NCI-H128 (cell line): Measurements from ENCODE around the gene RASL12.
"Not testable (repeated sequence)": the region's sequence is repeated elsewhere in the genome, so short reads cannot be mapped to it uniquely, and the experiment has no call there.

Source experiments
- DNase-seq: peaks from one replicate; lab custom pipeline; 2025; ENCODE audit not compliant: unreplicated experiment; lab: John Stamatoyannopoulos, UW

RASL12 gene

GRCh38 chr15:65057549-65057940, 10.2 kb downstream of the RASL12 start:
- no peak for DNase-seq

GRCh38 chr15:65056868-65057548, 10.8 kb downstream of the RASL12 start:
- no peak for DNase-seq

GRCh38 chr15:65056106-65056505, 11.7 kb downstream of the RASL12 start:
- DNase-seq = no peak

- no peak for DNase-seq
Observed at GRCh38 chr15:65055201-65055870, 12.5 kb downstream of the RASL12 start.

GRCh38 chr15:65054333-65055200, 13.2 kb downstream of the RASL12 start:
- DNase-seq = peak; percentile 6

- no peak for DNase-seq
Observed at GRCh38 chr15:65052956-65053355, 14.8 kb downstream of the RASL12 start.

GRCh38 chr15:65051266-65051665, 16.5 kb downstream of the RASL12 start:
- no peak for DNase-seq

- no peak for DNase-seq
Observed at GRCh38 chr15:65050270-65050669, 17.5 kb downstream of the RASL12 start.

- peak; percentile 82 for DNase-seq
Observed at GRCh38 chr15:65049418-65049840, 18.4 kb downstream of the RASL12 start.

GRCh38 chr15:65048241-65048640, 19.6 kb downstream of the RASL12 start:
- DNase-seq = no peak

GRCh38 chr15:65044724-65045481, 22.9 kb downstream of the RASL12 start, which contains the start of gene SLC51B:
TSS of gene SLC51B (plus strand) at chr15:65045387. CDS start at chr15:65050005, 4,618 bp downstream.
- no peak for DNase-seq

GRCh38 chr15:65044218-65044617, 23.6 kb downstream of the RASL12 start:
- not testable (repeated sequence) for DNase-seq

GRCh38 chr15:65042776-65043327, 24.9 kb downstream of the RASL12 start:
- DNase-seq = no peak

- no peak for DNase-seq
Observed at GRCh38 chr15:65041787-65042186, 26.0 kb downstream of the RASL12 start.

GRCh38 chr15:65040461-65040860, 27.3 kb downstream of the RASL12 start:
- DNase-seq = no peak

GRCh38 chr15:65038836-65039235, 29.0 kb downstream of the RASL12 start:
- DNase-seq = no peak

- no peak for DNase-seq
Observed at GRCh38 chr15:65038428-65038827, 29.4 kb downstream of the RASL12 start.

- DNase-seq = no peak
Observed at GRCh38 chr15:65037309-65037708, 30.5 kb downstream of the RASL12 start.

- no peak for DNase-seq
Observed at GRCh38 chr15:65034719-65035118, 33.1 kb downstream of the RASL12 start.

GRCh38 chr15:65033659-65034269, 34.0 kb downstream of the RASL12 start:
- no peak for DNase-seq
